Stomach (tissue), 4 donors: ENCODE measurements around the gene BCOR.

ENCODE experiments used
- CTCF ChIP-seq, 7 experiments: fragments of 450-650 bp in 4 of 7; fragments of 200-600 bp in 3 of 7; sonication (generic) in 3 of 7; IDR thresholded peaks; one replicate each; pipeline ENCODE4 v1.5.1; 2016 to 2019; ENCODE audit warnings: antibody characterized with exemption in 7 of 7, control low read depth in 2 of 7, mild to moderate bottlenecking in 1 of 7
- EP300 ChIP-seq: sonication (generic); formaldehyde crosslinking; IDR thresholded peaks from one replicate; pipeline ENCODE4 v1.6.1; 2017; ENCODE audit warnings: antibody characterized with exemption
- POLR2AphosphoS5 ChIP-seq, 3 donors: sonication (generic); formaldehyde crosslinking; IDR thresholded peaks; one replicate each; pipeline ENCODE4 v1.6.1; 2016; ENCODE audit warnings: antibody characterized with exemption in 3 of 3

GRCh38 chrX:40061005-40061404, 36.8 kb downstream of the BCOR start:
- TF ChIP-seq CTCF (IDR thresholded peaks at IDR 0.05), result no peak
- no peak for TF ChIP-seq POLR2AphosphoS5 (IDR thresholded peaks at IDR 0.05)
- TF ChIP-seq EP300, result no peak
